Stimulated activated CD8-positive, alpha-beta memory T cell treated with anti-CD3 and anti-CD28 coated beads, Interleukin-4, amount 100 ng/mL, for 1 hour (primary cell): Measurements from ENCODE around the gene KRT17.

Experiments
- DNase-seq, 2 donors: peaks; one replicate each; pipeline ENCODE4 v3.0.0-alpha.2; 2020; ENCODE audit warnings: low read depth in 2 of 2, low spot score in 1 of 2

Gene KRT17

GRCh38 chr17:41624208-41625101, at the start of gene KRT17:
Gene KRT17 (minus strand): TSS chr17:41624575. CDS start chr17:41624509, 66 bp downstream.
- DNase-seq = no peak

GRCh38 chr17:41672153-41672552, 47.8 kb upstream of the KRT17 start:
- no peak for DNase-seq

- DNase-seq = no peak
Measured at GRCh38 chr17:41667280-41668041, 43.1 kb upstream of the KRT17 start.

- DNase-seq = peak; percentile 75 to 80
Measured at GRCh38 chr17:41666708-41667279, 42.4 kb upstream of the KRT17 start.

GRCh38 chr17:41666237-41666641, 41.9 kb upstream of the KRT17 start:
- peak in 1 of 2 donors; percentile 39 for DNase-seq

- peak; percentile 76 to 81 for DNase-seq
Measured at GRCh38 chr17:41665566-41666236, 41.3 kb upstream of the KRT17 start.

- no peak for DNase-seq
Measured at GRCh38 chr17:41664587-41665565, 40.5 kb upstream of the KRT17 start.

- DNase-seq = no peak
Measured at GRCh38 chr17:41664172-41664457, 39.7 kb upstream of the KRT17 start.

- DNase-seq = no peak
Measured at GRCh38 chr17:41663451-41664171, 39.2 kb upstream of the KRT17 start.

- no peak for DNase-seq
Measured at GRCh38 chr17:41660221-41660711, 35.9 kb upstream of the KRT17 start.

GRCh38 chr17:41659427-41660212, 35.2 kb upstream of the KRT17 start:
- DNase-seq = no peak

- no peak for DNase-seq
Measured at GRCh38 chr17:41658846-41659245, 34.5 kb upstream of the KRT17 start.

GRCh38 chr17:41657936-41658335, 33.6 kb upstream of the KRT17 start:
- DNase-seq = no peak

GRCh38 chr17:41657176-41657754, 32.9 kb upstream of the KRT17 start:
- DNase-seq = no peak

GRCh38 chr17:41656249-41657023, 32.1 kb upstream of the KRT17 start:
- DNase-seq = no peak

GRCh38 chr17:41655611-41656111, 31.3 kb upstream of the KRT17 start:
- DNase-seq = no peak
